H9 (cell line): ENCODE measurements around the gene COL18A1. TPM values are rescaled to one million over a fixed set of nuclear protein-coding genes. Genes with fewer than 3 reads are reported as not detected.

ENCODE experiments used
- DNase-seq: peaks from one replicate; pipeline ENCODE4 v3.0.0-alpha.2; 2017
- H2AFZ ChIP-seq: one replicate; pipeline ENCODE4 v1.6.1; 2013; ENCODE audit warnings: mild to moderate bottlenecking, low read length, control low read depth, moderate library complexity
- H2AK5ac ChIP-seq: 2 replicates; pipeline ENCODE4 v1.6.1; 2013; ENCODE audit warnings: low read length, control low read depth, mixed read lengths; ENCODE audit not compliant: insufficient read length
- H2BK120ac ChIP-seq: one replicate; pipeline ENCODE4 v1.6.1; 2013; ENCODE audit warnings: low read depth, mild to moderate bottlenecking, low read length, control low read depth, inconsistent platforms; ENCODE audit not compliant: poor library complexity, severe bottlenecking
- H2BK12ac ChIP-seq: 2 replicates; pipeline ENCODE4 v1.6.1; 2013; ENCODE audit warnings: low read length, control low read depth, mixed read lengths, low read depth; ENCODE audit not compliant: insufficient read length
- H2BK15ac ChIP-seq: 2 replicates; pipeline ENCODE4 v1.6.1; 2013; ENCODE audit warnings: low read depth, low read length, control low read depth
- H2BK20ac ChIP-seq: one replicate; pipeline ENCODE4 v1.6.1; 2013; ENCODE audit warnings: low read depth, mild to moderate bottlenecking, low read length, control low read depth, inconsistent platforms; ENCODE audit not compliant: poor library complexity, severe bottlenecking
- H2BK5ac ChIP-seq: 2 replicates; pipeline ENCODE4 v1.6.1; 2013; ENCODE audit warnings: low read length, control low read depth, mixed read lengths; ENCODE audit not compliant: insufficient read length
- H3K14ac ChIP-seq: 2 replicates; pipeline ENCODE4 v1.6.1; 2013; ENCODE audit warnings: low read length, control low read depth; ENCODE audit not compliant: insufficient read depth
- H3K18ac ChIP-seq: 2 replicates; pipeline ENCODE4 v1.6.1; 2013; ENCODE audit warnings: low read depth, mild to moderate bottlenecking, mixed read lengths, low read length, control low read depth; ENCODE audit not compliant: insufficient read length
- H3K23ac ChIP-seq: 2 replicates; pipeline ENCODE4 v1.6.1; 2013; ENCODE audit warnings: low read length, control low read depth, mixed read lengths, low read depth; ENCODE audit not compliant: insufficient read length
- H3K23me2 ChIP-seq: 2 replicates; pipeline ENCODE4 v1.6.1; 2013; ENCODE audit warnings: low read depth, mild to moderate bottlenecking, mixed read lengths, low read length, control low read depth; ENCODE audit not compliant: insufficient read length, poor library complexity, severe bottlenecking
- H3K27ac ChIP-seq: 2 replicates; pipeline ENCODE4 v1.5.1; 2013; ENCODE audit warnings: low read length, control low read depth, mixed read lengths, low read depth; ENCODE audit not compliant: insufficient read length
- H3K27me3 ChIP-seq: 2 replicates; pipeline ENCODE4 v1.6.1; 2013; ENCODE audit warnings: low read length, control low read depth, inconsistent platforms; ENCODE audit not compliant: insufficient read depth
- H3K4ac ChIP-seq: 2 replicates; pipeline ENCODE4 v1.6.1; 2013; ENCODE audit warnings: low read depth, mild to moderate bottlenecking, control low read depth, inconsistent platforms, low read length, moderate library complexity
- H3K4me1 ChIP-seq: 2 replicates; pipeline ENCODE4 v1.6.1; 2013; ENCODE audit warnings: low read length, control low read depth, inconsistent platforms; ENCODE audit not compliant: insufficient read depth
- H3K4me2 ChIP-seq: 2 replicates; pipeline ENCODE4 v1.6.1; 2013; ENCODE audit warnings: low read length, control low read depth, mixed read lengths; ENCODE audit not compliant: insufficient read length, insufficient read depth
- H3K56ac ChIP-seq: 2 replicates; pipeline ENCODE4 v1.6.1; 2013; ENCODE audit warnings: low read depth, mild to moderate bottlenecking, mixed read lengths, low read length, control low read depth; ENCODE audit not compliant: insufficient read length
- H3K79me1 ChIP-seq: 2 replicates; pipeline ENCODE4 v1.6.1; 2013; ENCODE audit warnings: low read depth, mild to moderate bottlenecking, moderate library complexity, low read length, control low read depth, inconsistent platforms; ENCODE audit not compliant: insufficient read depth, poor library complexity, severe bottlenecking
- H3K79me2 ChIP-seq: 2 replicates; pipeline ENCODE4 v1.6.1; 2013; ENCODE audit warnings: low read length, control low read depth, inconsistent platforms; ENCODE audit not compliant: insufficient read depth
- H3K9ac ChIP-seq: 2 replicates; pipeline ENCODE4 v1.6.1; 2013; ENCODE audit warnings: low read length, control low read depth, mixed read lengths; ENCODE audit not compliant: insufficient read length; ENCODE audit errors: extremely low read depth
- H3K9me3 ChIP-seq: one replicate; pipeline ENCODE4 v1.6.1; 2013; ENCODE audit warnings: low read depth, low read length, inconsistent platforms; ENCODE audit not compliant: control insufficient read depth
- H3T11ph ChIP-seq: one replicate; pipeline ENCODE4 v1.6.1; 2013; ENCODE audit warnings: mild to moderate bottlenecking, low read length, control low read depth, inconsistent platforms
- H4K20me1 ChIP-seq: one replicate; pipeline ENCODE4 v1.6.1; 2013; ENCODE audit not compliant: control insufficient read depth, insufficient read length, insufficient read depth
- H4K5ac ChIP-seq: 2 replicates; pipeline ENCODE4 v1.6.1; 2013; ENCODE audit warnings: low read depth, mild to moderate bottlenecking, mixed read lengths, low read length, control low read depth; ENCODE audit not compliant: insufficient read length
- H4K8ac ChIP-seq: replicated peaks from 2 replicates; pipeline ENCODE4 v1.6.1; 2013; ENCODE audit warnings: low read length, control low read depth, mixed read lengths, low read depth; ENCODE audit not compliant: insufficient read length
- H4K91ac ChIP-seq: 2 replicates; pipeline ENCODE4 v1.6.1; 2013; ENCODE audit warnings: low read depth, mild to moderate bottlenecking, moderate library complexity, mixed read lengths, low read length, control low read depth; ENCODE audit not compliant: insufficient read length
- H3K27ac Mint-ChIP-seq, 3 experiments: 2 replicates in 2 of 3; 3 replicates in 1 of 3; pipeline ENCODE4 v1.8.0; 2020 to 2021; ENCODE audit warnings: mixed read lengths in 3 of 3, mild to moderate bottlenecking in 1 of 3, moderate library complexity in 1 of 3
- H3K27me3 Mint-ChIP-seq: 2 replicates; pipeline ENCODE4 v1.8.0; 2021; ENCODE audit warnings: low read depth, mild to moderate bottlenecking, moderate library complexity, mixed read lengths
- H3K36me3 Mint-ChIP-seq, 3 experiments: 2 replicates in 2 of 3; 3 replicates in 1 of 3; pipeline ENCODE4 v1.8.0; 2020 to 2021; ENCODE audit warnings: low read depth in 3 of 3, mixed read lengths in 3 of 3; ENCODE audit not compliant: insufficient read depth in 1 of 3
- H3K4me1 Mint-ChIP-seq, 2 experiments: 2 replicates each; pipeline ENCODE4 v1.8.0; 2020; ENCODE audit warnings: mixed read lengths in 2 of 2
- H3K4me3 Mint-ChIP-seq, 2 experiments: 2 replicates in 1 of 2; 3 replicates in 1 of 2; pipeline ENCODE4 v1.8.0; 2020 to 2021; ENCODE audit warnings: mild to moderate bottlenecking in 2 of 2, mixed read lengths in 2 of 2, moderate library complexity in 1 of 2
- H3K9me3 Mint-ChIP-seq, 2 experiments: 2 replicates in 1 of 2; 3 replicates in 1 of 2; pipeline ENCODE4 v1.8.0; 2020; ENCODE audit warnings: mild to moderate bottlenecking in 2 of 2, mixed read lengths in 2 of 2, moderate library complexity in 1 of 2
- CTCF ChIP-seq: fragments of 200-600 bp; sonication (generic); conservative IDR thresholded peaks from 3 replicates; pipeline ENCODE4 v1.8.0; 2021; ENCODE audit warnings: antibody characterized with exemption, mild to moderate bottlenecking
- WGBS: extraction: QIAGEN DNeasy Blood & Tissue Kit; methylation state at CpG from one replicate; pipeline ENCODE4 v1.1.7; 2013; ENCODE audit warnings: missing lambda C conversion rate, low lambda C conversion rate, mixed read lengths; ENCODE audit not compliant: insufficient read length; ENCODE audit errors: extremely low coverage; 5-methylcytosine and 5-hydroxymethylcytosine counted together
- total RNA-seq: library from RNA; stranded (reverse); gene quantifications from 2 replicates; pipeline ENCODE4 v1.2.1, GENCODE V29; 2021

The COL18A1 gene
- total RNA-seq, 1 experiment from 2014 or later, result 232 TPM

- no peak overlapping the region for H3K56ac ChIP-seq
- H3K14ac ChIP-seq, result no peak overlapping the region
- no peaks in the 10 kb centered on the region for H3K9me3 ChIP-seq
- H3K4ac ChIP-seq, result no peak overlapping the region
- H3K23me2 ChIP-seq, result no peaks in the 10 kb centered on the region
- H2BK120ac ChIP-seq, result no peak overlapping the region
- H2AFZ ChIP-seq, result no peak overlapping the region
- H3K4me1 ChIP-seq, result no peaks in the 10 kb centered on the region; the same call in 1 of the 2 replicates
- H3K79me1 ChIP-seq, result no peaks in the 10 kb centered on the region
- H2AK5ac ChIP-seq, result no peak overlapping the region
- no peak overlapping the region for H4K8ac ChIP-seq
- Mint-ChIP-seq H3K27ac (no peak overlapping the region), H3K9me3 (peaks cover 2 to 8% of the 10 kb centered on the region in 2 experiments; a peak in 4 of 5 replicates), H3K4me3 (no peak overlapping the region), H3K36me3 (peaks cover 0 to 6% (median 0%) of the 10 kb centered on the region in 3 experiments; a peak in 2 of 7 replicates), H3K27me3 (peaks cover 6% of the 10 kb centered on the region), H3K4me1 (peaks cover 32 to 36% of the 10 kb centered on the region in 2 experiments)
- no CpG with 5 or more reads among the region's 10 CpGs for WGBS
- no peak overlapping the region for H2BK5ac ChIP-seq
- H2BK15ac ChIP-seq, result no peak overlapping the region
- H3K18ac ChIP-seq, result no peak overlapping the region
- no peak overlapping the region for H4K91ac ChIP-seq
- no peak overlapping the region for H3K9ac ChIP-seq
- no peak overlapping the region for H2BK12ac ChIP-seq
- H3K23ac ChIP-seq, result no peak overlapping the region
- no peak overlapping the region for H4K5ac ChIP-seq
- H4K20me1 ChIP-seq, result no peaks in the 10 kb centered on the region
- H3K27me3 ChIP-seq, result no peaks in the 10 kb centered on the region
- H3K27ac ChIP-seq, result no peak overlapping the region
- TF ChIP-seq CTCF, result no peak
- H3T11ph ChIP-seq, result no peak overlapping the region
- H2BK20ac ChIP-seq, result no peak overlapping the region
- no peak overlapping the region for H3K4me2 ChIP-seq
- no peak for DNase-seq
- no peaks in the 10 kb centered on the region for H3K79me2 ChIP-seq
Measured at GRCh38 chr21:45382697-45382997, 22.3 kb upstream of the COL18A1 start.
